Breast epithelium (tissue), 4 donors: Measurements from ENCODE around the gene ZNF560. TPM values are rescaled to one million over a fixed set of nuclear protein-coding genes. Genes with fewer than 3 reads are reported as not detected.

Experiments used
- DNase-seq, 2 donors: peaks; one replicate each; pipeline ENCODE4 v3.0.0-alpha.2; 2019; ENCODE audit warnings: low spot score in 2 of 2
- H3K27ac ChIP-seq, 2 donors: fragments of 200-600 bp; sonication (generic) in 1 of 2; one replicate each; pipeline ENCODE4 v1.5.1; 2016 to 2019; ENCODE audit warnings: mild to moderate bottlenecking in 1 of 2
- H3K27me3 ChIP-seq, 2 donors: fragments of 200-600 bp; sonication (generic) in 1 of 2; one replicate each; pipeline versions ENCODE4 v1.5.1 to v1.6.0; 2017 to 2019; ENCODE audit warnings: control low read depth in 1 of 2, mild to moderate bottlenecking in 1 of 2
- H3K36me3 ChIP-seq: fragments of 200-600 bp; one replicate; pipeline ENCODE4 v1.5.1; 2019
- H3K4me1 ChIP-seq, 2 donors: fragments of 200-600 bp; sonication (generic); one replicate each; pipeline ENCODE4 v1.5.1; 2016 to 2019; ENCODE audit warnings: control low read depth in 1 of 2
- H3K4me3 ChIP-seq, 3 donors: fragments of 200-600 bp; sonication (generic); 1 replicate in 2 of 3; 2 replicates in 1 of 3; pipeline ENCODE4 v1.5.1; 2016 to 2019; ENCODE audit warnings: mild to moderate bottlenecking in 3 of 3, moderate library complexity in 2 of 3
- H3K9me3 ChIP-seq, 2 donors: fragments of 200-600 bp; sonication (generic) in 1 of 2; one replicate each; pipeline ENCODE4 v1.5.1; 2016 to 2019; ENCODE audit warnings: control low read depth in 1 of 2
- POLR2A ChIP-seq: fragments of 450-650 bp; IDR thresholded peaks from one replicate; pipeline ENCODE4 v1.6.1; 2016; ENCODE audit warnings: antibody characterized with exemption, mild to moderate bottlenecking, moderate library complexity
- POLR2AphosphoS5 ChIP-seq, 3 donors: sonication (generic); formaldehyde crosslinking; IDR thresholded peaks; one replicate each; pipeline ENCODE4 v1.6.1; 2017; ENCODE audit warnings: antibody characterized with exemption in 3 of 3
- intact Hi-C: fragments of 100-400 bp; cut with DNase I; formaldehyde crosslinking; loops from one replicate; pipeline ENCODE4 v1.15.1; 2023; ENCODE audit warnings: low total_unique reads
- total RNA-seq, 3 donors: library from RNA; depleted of rRNA; stranded (reverse); fragments of >200 nt; gene quantifications; one replicate each; pipeline ENCODE4 v1.1.0, GENCODE V29; 2016
- TF ChIP-seq, protein P1 (sequence below), 3 donors: fragments of 450-650 bp; IDR thresholded peaks; one replicate each; pipeline ENCODE4 v1.5.1; 2016 to 2017; ENCODE audit warnings: antibody characterized with exemption in 3 of 3, mild to moderate bottlenecking in 3 of 3, moderate library complexity in 3 of 3

Gene ZNF560
- total RNA-seq, 3 donors from 2014 or later: not detected

DNA sequence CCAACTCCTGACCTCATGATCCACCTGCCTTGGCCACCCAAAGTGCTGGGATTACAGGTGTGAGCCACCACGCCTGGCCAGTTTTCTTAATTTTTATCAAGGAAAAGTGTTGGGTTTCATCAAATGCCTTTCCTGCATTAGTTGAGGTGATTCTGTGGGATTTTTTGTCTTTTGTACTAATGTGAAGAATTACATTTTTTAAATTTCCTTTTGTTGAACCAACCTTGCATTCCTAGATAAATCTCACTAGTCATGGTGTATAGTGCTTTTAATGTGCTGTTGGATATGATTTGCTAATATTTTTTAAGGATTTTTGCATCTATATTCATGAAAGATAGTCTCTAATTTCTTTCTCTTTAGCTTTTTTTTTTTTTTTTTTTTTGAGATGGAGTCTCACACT, 2.4 kb upstream of the ZNF560 start:
- no peak for DNase-seq
- H3K9me3 ChIP-seq: peaks cover 69 to 99% of the 10 kb centered on the region in 2 donors
- H3K36me3 ChIP-seq: no peaks in the 10 kb centered on the region
- no peak overlapping the region for H3K4me3 ChIP-seq
- no peaks in the 10 kb centered on the region for H3K27me3 ChIP-seq
- no peaks in the 10 kb centered on the region for H3K4me1 ChIP-seq
- no peak overlapping the region for H3K27ac ChIP-seq
- TF ChIP-seq, protein P1, sequence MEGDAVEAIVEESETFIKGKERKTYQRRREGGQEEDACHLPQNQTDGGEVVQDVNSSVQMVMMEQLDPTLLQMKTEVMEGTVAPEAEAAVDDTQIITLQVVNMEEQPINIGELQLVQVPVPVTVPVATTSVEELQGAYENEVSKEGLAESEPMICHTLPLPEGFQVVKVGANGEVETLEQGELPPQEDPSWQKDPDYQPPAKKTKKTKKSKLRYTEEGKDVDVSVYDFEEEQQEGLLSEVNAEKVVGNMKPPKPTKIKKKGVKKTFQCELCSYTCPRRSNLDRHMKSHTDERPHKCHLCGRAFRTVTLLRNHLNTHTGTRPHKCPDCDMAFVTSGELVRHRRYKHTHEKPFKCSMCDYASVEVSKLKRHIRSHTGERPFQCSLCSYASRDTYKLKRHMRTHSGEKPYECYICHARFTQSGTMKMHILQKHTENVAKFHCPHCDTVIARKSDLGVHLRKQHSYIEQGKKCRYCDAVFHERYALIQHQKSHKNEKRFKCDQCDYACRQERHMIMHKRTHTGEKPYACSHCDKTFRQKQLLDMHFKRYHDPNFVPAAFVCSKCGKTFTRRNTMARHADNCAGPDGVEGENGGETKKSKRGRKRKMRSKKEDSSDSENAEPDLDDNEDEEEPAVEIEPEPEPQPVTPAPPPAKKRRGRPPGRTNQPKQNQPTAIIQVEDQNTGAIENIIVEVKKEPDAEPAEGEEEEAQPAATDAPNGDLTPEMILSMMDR (IDR thresholded peaks at IDR 0.05): no peak
- TF ChIP-seq POLR2A: no peak
- no peak for TF ChIP-seq POLR2AphosphoS5 (IDR thresholded peaks at IDR 0.05)
- intact Hi-C loops: no loop called here

DNA sequence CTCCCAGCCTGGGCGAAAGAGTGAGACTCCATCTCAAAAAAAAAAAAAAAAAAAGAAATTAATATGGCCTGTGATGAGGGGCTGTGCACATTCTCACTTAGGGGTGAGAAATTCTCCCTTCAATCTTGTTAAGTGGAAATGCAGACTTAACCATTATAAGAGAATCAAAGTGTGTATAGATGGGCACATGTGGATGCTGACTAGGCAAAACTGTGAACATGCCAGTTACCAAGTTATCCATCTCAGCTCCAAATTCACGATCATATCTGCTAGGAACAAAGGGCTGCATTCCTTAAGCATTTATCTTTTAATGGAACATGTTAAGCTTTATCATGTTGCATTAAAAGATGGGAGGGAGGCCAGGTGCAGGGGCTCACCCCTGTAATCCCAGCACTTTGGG, 4.3 kb downstream of the ZNF560 start:
- DNase-seq: no peak
- intact Hi-C loops: no loop called here
- Histone ChIP-seq H3K36me3 (no peaks in the 10 kb centered on the region), H3K4me1 (no peaks in the 10 kb centered on the region), H3K9me3 (peaks cover 26 to 72% of the 10 kb centered on the region in 2 donors), H3K27me3 (no peaks in the 10 kb centered on the region), H3K27ac (no peak overlapping the region), H3K4me3 (no peak overlapping the region)
- TF ChIP-seq POLR2AphosphoS5 (IDR thresholded peaks at IDR 0.05) (no peak), POLR2A (no peak)
- TF ChIP-seq, protein P1 (IDR thresholded peaks at IDR 0.05): no peak

DNA sequence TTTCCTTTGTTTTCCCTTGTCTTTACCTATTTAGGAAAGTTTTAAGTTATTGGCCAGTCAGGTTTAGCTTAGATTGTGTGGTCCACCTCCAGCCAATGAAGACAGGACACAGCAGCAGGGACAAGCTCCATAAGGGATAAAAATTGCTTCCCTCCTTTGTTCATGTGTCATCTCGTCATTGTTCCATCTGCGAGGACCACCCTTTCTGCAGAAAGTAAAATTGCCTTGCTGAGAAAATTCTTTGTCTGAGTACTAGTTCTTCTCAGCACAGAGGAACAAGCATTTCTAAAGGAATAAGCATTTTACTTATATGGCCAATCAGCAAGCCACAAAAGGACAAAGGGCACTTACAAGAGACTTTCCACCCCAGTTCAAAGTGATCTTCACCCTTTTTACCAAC, 11.4 kb downstream of the ZNF560 start:
- TF ChIP-seq POLR2AphosphoS5 (IDR thresholded peaks at IDR 0.05) (no peak), POLR2A (no peak)
- TF ChIP-seq, protein P1 (IDR thresholded peaks at IDR 0.05): no peak
- no peaks in the 10 kb centered on the region for H3K4me1 ChIP-seq
- H3K27me3 ChIP-seq: no peaks in the 10 kb centered on the region
- intact Hi-C loops: no loop called here
- no peaks in the 10 kb centered on the region for H3K36me3 ChIP-seq
- no peak overlapping the region for H3K27ac ChIP-seq
- H3K4me3 ChIP-seq: no peak overlapping the region
- H3K9me3 ChIP-seq: peaks cover 43 to 76% of the 10 kb centered on the region in 2 donors
- no peak for DNase-seq

DNA sequence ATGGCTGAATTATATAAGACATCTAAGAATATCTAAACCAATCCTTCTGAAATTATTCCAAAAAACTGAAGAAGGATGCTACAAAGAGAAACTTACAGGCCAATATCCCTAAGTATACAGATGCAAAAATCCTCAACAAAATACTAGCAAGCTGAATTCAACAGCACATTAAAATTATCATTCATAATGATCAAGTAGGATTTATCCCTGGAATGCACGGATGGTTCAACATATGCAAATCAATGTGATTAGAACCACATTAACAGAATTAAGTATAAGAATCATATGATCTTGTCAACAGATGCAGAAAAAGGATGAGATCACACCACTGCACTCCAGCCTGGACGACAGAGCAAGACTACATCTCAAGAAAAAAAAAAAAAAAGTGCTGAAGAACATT, 13.3 kb downstream of the ZNF560 start:
- TF ChIP-seq POLR2AphosphoS5 (IDR thresholded peaks at IDR 0.05): no peak
- TF ChIP-seq POLR2A: no peak
- TF ChIP-seq, protein P1 (IDR thresholded peaks at IDR 0.05): no peak
- intact Hi-C loops: no loop called here
- no peak for DNase-seq
- no peaks in the 10 kb centered on the region for H3K4me1 ChIP-seq
- no peaks in the 10 kb centered on the region for H3K36me3 ChIP-seq
- no peaks in the 10 kb centered on the region for H3K27me3 ChIP-seq
- no peak overlapping the region for H3K4me3 ChIP-seq
- peaks cover 43 to 77% of the 10 kb centered on the region in 2 donors for H3K9me3 ChIP-seq
- no peak overlapping the region for H3K27ac ChIP-seq

DNA sequence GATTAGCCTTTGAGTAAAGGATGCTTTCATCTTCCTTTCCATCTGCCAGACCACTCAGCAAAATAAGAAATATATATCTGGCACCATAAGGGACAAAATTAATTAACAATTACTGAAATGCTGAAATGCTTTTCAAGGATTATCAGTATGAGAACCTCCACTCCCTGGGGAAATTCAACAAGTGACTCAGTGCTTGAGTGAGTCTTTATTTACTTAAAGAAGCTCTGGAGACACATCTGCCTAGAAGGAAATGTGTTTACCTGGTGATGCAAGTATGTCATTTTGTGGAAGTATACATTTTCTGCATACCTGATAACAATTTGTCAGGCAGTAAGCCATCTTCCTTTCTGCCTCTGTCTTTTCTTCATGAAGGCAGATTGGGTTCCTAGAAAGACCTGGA, 23.4 kb downstream of the ZNF560 start:
- Histone ChIP-seq H3K36me3 (no peaks in the 10 kb centered on the region), H3K4me3 (no peak overlapping the region), H3K27me3 (no peaks in the 10 kb centered on the region), H3K27ac (no peak overlapping the region), H3K9me3 (peaks cover 0 to 70% of the 10 kb centered on the region in 2 donors), H3K4me1 (no peaks in the 10 kb centered on the region)
- intact Hi-C loops: no loop called here
- no peak for DNase-seq
- TF ChIP-seq POLR2AphosphoS5 (IDR thresholded peaks at IDR 0.05): no peak
- TF ChIP-seq, protein P1 (IDR thresholded peaks at IDR 0.05): no peak
- TF ChIP-seq POLR2A: no peak
